Measurements from ENCODE around the gene NKTR. TPM values are rescaled to one million over a fixed set of nuclear protein-coding genes. Genes with fewer than 3 reads are reported as not detected.

The NKTR gene
- polyA plus RNA-seq, 2 donors, result 13.9 to 26.3 TPM

- WGBS, 2 donors, result 65 to 74% methylated on average over 15 of the region's 15 CpGs
- Histone ChIP-seq H3K9me3 (ENCODE audit: control insufficient read depth in 2 of 2, insufficient read depth in 1 of 2, low read depth in 1 of 2, low read length in 1 of 2) (peaks cover 0 to 2% of the 10 kb centered on the region in 2 donors), H3K4me3 (ENCODE audit: low read depth in 1 of 2, low read length in 2 of 2) (no peak overlapping the region), H3K4me1 (ENCODE audit: control insufficient read depth in 2 of 2, insufficient read depth in 2 of 2, low read length in 1 of 2) (peaks cover 6 to 7% of the 10 kb centered on the region in 2 donors), H3K27me3 (ENCODE audit: control insufficient read depth in 1 of 2, insufficient read depth in 2 of 2, low read length in 2 of 2) (no peaks in the 10 kb centered on the region), H3K36me3 (ENCODE audit: control insufficient read depth in 2 of 2, insufficient read depth in 2 of 2, low read length in 1 of 2) (no peaks in the 10 kb centered on the region), H3K27ac (ENCODE audit: low read depth in 2 of 2, low read length in 1 of 2) (peak overlapping the region in 1 of 2 donors; percentile 6)
Observed at GRCh38 chr3:42665050-42665878, 64.8 kb downstream of the NKTR start.

GRCh38 chr3:42666022-42666421 lies 65.5 kb downstream of the NKTR start:
- Histone ChIP-seq H3K9me3 (ENCODE audit: control insufficient read depth in 2 of 2, insufficient read depth in 1 of 2, low read depth in 1 of 2, low read length in 1 of 2) (peaks cover 0 to 2% of the 10 kb centered on the region in 2 donors), H3K4me3 (ENCODE audit: low read depth in 1 of 2, low read length in 2 of 2) (no peak overlapping the region), H3K27me3 (ENCODE audit: control insufficient read depth in 1 of 2, insufficient read depth in 2 of 2, low read length in 2 of 2) (no peaks in the 10 kb centered on the region), H3K36me3 (ENCODE audit: control insufficient read depth in 2 of 2, insufficient read depth in 2 of 2, low read length in 1 of 2) (no peaks in the 10 kb centered on the region), H3K4me1 (ENCODE audit: control insufficient read depth in 2 of 2, insufficient read depth in 2 of 2, low read length in 1 of 2) (peaks cover 4 to 6% of the 10 kb centered on the region in 2 donors), H3K27ac (ENCODE audit: low read depth in 2 of 2, low read length in 1 of 2) (no peak overlapping the region)
- WGBS, 2 donors, result 59 to 65% methylated on average over 8 of the region's 8 CpGs

- WGBS, 2 donors, result 80 to 82% methylated on average over 4 of the region's 4 CpGs
- Histone ChIP-seq H3K27ac (ENCODE audit: low read depth in 2 of 2, low read length in 1 of 2) (no peak overlapping the region), H3K27me3 (ENCODE audit: control insufficient read depth in 1 of 2, insufficient read depth in 2 of 2, low read length in 2 of 2) (no peaks in the 10 kb centered on the region), H3K9me3 (ENCODE audit: control insufficient read depth in 2 of 2, insufficient read depth in 1 of 2, low read depth in 1 of 2, low read length in 1 of 2) (peaks cover 0 to 2% of the 10 kb centered on the region in 2 donors), H3K4me3 (ENCODE audit: low read depth in 1 of 2, low read length in 2 of 2) (no peak overlapping the region), H3K4me1 (ENCODE audit: control insufficient read depth in 2 of 2, insufficient read depth in 2 of 2, low read length in 1 of 2) (peaks cover 4 to 6% of the 10 kb centered on the region in 2 donors), H3K36me3 (ENCODE audit: control insufficient read depth in 2 of 2, insufficient read depth in 2 of 2, low read length in 1 of 2) (no peaks in the 10 kb centered on the region)
Observed at GRCh38 chr3:42666577-42666998, 66.1 kb downstream of the NKTR start.

GRCh38 chr3:42667096-42667522 lies 66.6 kb downstream of the NKTR start:
- Histone ChIP-seq H3K27me3 (ENCODE audit: control insufficient read depth in 1 of 2, insufficient read depth in 2 of 2, low read length in 2 of 2) (no peaks in the 10 kb centered on the region), H3K36me3 (ENCODE audit: control insufficient read depth in 2 of 2, insufficient read depth in 2 of 2, low read length in 1 of 2) (no peaks in the 10 kb centered on the region), H3K27ac (ENCODE audit: low read depth in 2 of 2, low read length in 1 of 2) (no peak overlapping the region), H3K4me3 (ENCODE audit: low read depth in 1 of 2, low read length in 2 of 2) (no peak overlapping the region), H3K9me3 (ENCODE audit: control insufficient read depth in 2 of 2, insufficient read depth in 1 of 2, low read depth in 1 of 2, low read length in 1 of 2) (peaks cover 0 to 2% of the 10 kb centered on the region in 2 donors), H3K4me1 (ENCODE audit: control insufficient read depth in 2 of 2, insufficient read depth in 2 of 2, low read length in 1 of 2) (peaks cover 4 to 6% of the 10 kb centered on the region in 2 donors)
- 57 to 67% methylated on average over 7 of the region's 7 CpGs for WGBS, 2 donors

- peaks cover 0 to 2% of the 10 kb centered on the region in 2 donors for H3K9me3 ChIP-seq (ENCODE audit: control insufficient read depth in 2 of 2, insufficient read depth in 1 of 2, low read depth in 1 of 2, low read length in 1 of 2)
- H3K36me3 ChIP-seq (ENCODE audit: control insufficient read depth in 2 of 2, insufficient read depth in 2 of 2, low read length in 1 of 2), result no peaks in the 10 kb centered on the region
- no peaks in the 10 kb centered on the region for H3K27me3 ChIP-seq (ENCODE audit: control insufficient read depth in 1 of 2, insufficient read depth in 2 of 2, low read length in 2 of 2)
- peaks cover 4 to 6% of the 10 kb centered on the region in 2 donors for H3K4me1 ChIP-seq (ENCODE audit: control insufficient read depth in 2 of 2, insufficient read depth in 2 of 2, low read length in 1 of 2)
- H3K4me3 ChIP-seq (ENCODE audit: low read depth in 1 of 2, low read length in 2 of 2), result no peak overlapping the region
- WGBS, 2 donors, result 47% methylated on average over 8 of the region's 8 CpGs
- no peak overlapping the region for H3K27ac ChIP-seq (ENCODE audit: low read depth in 2 of 2, low read length in 1 of 2)
Observed at GRCh38 chr3:42667523-42668412, 67.3 kb downstream of the NKTR start.

- Histone ChIP-seq H3K4me1 (ENCODE audit: control insufficient read depth in 2 of 2, insufficient read depth in 2 of 2, low read length in 1 of 2) (peaks cover 4 to 6% of the 10 kb centered on the region in 2 donors), H3K27me3 (ENCODE audit: control insufficient read depth in 1 of 2, insufficient read depth in 2 of 2, low read length in 2 of 2) (no peaks in the 10 kb centered on the region), H3K27ac (ENCODE audit: low read depth in 2 of 2, low read length in 1 of 2) (no peak overlapping the region), H3K9me3 (ENCODE audit: control insufficient read depth in 2 of 2, insufficient read depth in 1 of 2, low read depth in 1 of 2, low read length in 1 of 2) (peaks cover 0 to 2% of the 10 kb centered on the region in 2 donors), H3K36me3 (ENCODE audit: control insufficient read depth in 2 of 2, insufficient read depth in 2 of 2, low read length in 1 of 2) (no peaks in the 10 kb centered on the region), H3K4me3 (ENCODE audit: low read depth in 1 of 2, low read length in 2 of 2) (no peak overlapping the region)
- WGBS, 2 donors, result 85 to 87% methylated on average over 2 of the region's 2 CpGs
Observed at GRCh38 chr3:42668413-42668760, 67.9 kb downstream of the NKTR start.

- WGBS, 2 donors, result 56 to 65% methylated on average over 4 of the region's 4 CpGs
- Histone ChIP-seq H3K4me3 (ENCODE audit: low read depth in 1 of 2, low read length in 2 of 2) (no peak overlapping the region), H3K27me3 (ENCODE audit: control insufficient read depth in 1 of 2, insufficient read depth in 2 of 2, low read length in 2 of 2) (no peaks in the 10 kb centered on the region), H3K9me3 (ENCODE audit: control insufficient read depth in 2 of 2, insufficient read depth in 1 of 2, low read depth in 1 of 2, low read length in 1 of 2) (peaks cover 0 to 2% of the 10 kb centered on the region in 2 donors), H3K27ac (ENCODE audit: low read depth in 2 of 2, low read length in 1 of 2) (no peak overlapping the region), H3K4me1 (ENCODE audit: control insufficient read depth in 2 of 2, insufficient read depth in 2 of 2, low read length in 1 of 2) (peaks cover 4 to 6% of the 10 kb centered on the region in 2 donors), H3K36me3 (ENCODE audit: control insufficient read depth in 2 of 2, insufficient read depth in 2 of 2, low read length in 1 of 2) (no peaks in the 10 kb centered on the region)
Observed at GRCh38 chr3:42668793-42669217, 68.3 kb downstream of the NKTR start.

- H3K9me3 ChIP-seq (ENCODE audit: control insufficient read depth in 2 of 2, insufficient read depth in 1 of 2, low read depth in 1 of 2, low read length in 1 of 2), result peaks cover 0 to 2% of the 10 kb centered on the region in 2 donors
- peak overlapping the region in 1 of 2 donors; percentile 3 for H3K27ac ChIP-seq (ENCODE audit: low read depth in 2 of 2, low read length in 1 of 2)
- no peaks in the 10 kb centered on the region for H3K36me3 ChIP-seq (ENCODE audit: control insufficient read depth in 2 of 2, insufficient read depth in 2 of 2, low read length in 1 of 2)
- H3K4me1 ChIP-seq (ENCODE audit: control insufficient read depth in 2 of 2, insufficient read depth in 2 of 2, low read length in 1 of 2), result peaks cover 4% of the 10 kb centered on the region in 2 donors
- no peaks in the 10 kb centered on the region for H3K27me3 ChIP-seq (ENCODE audit: control insufficient read depth in 1 of 2, insufficient read depth in 2 of 2, low read length in 2 of 2)
- 60 to 64% methylated on average over 7 of the region's 7 CpGs for WGBS, 2 donors
- H3K4me3 ChIP-seq (ENCODE audit: low read depth in 1 of 2, low read length in 2 of 2), result no peak overlapping the region
Observed at GRCh38 chr3:42670051-42670576, 69.6 kb downstream of the NKTR start.

- H3K27me3 ChIP-seq (ENCODE audit: control insufficient read depth in 1 of 2, insufficient read depth in 2 of 2, low read length in 2 of 2), result no peaks in the 10 kb centered on the region
- WGBS, 2 donors, result 75 to 89% methylated on average over 1 of the region's 1 CpG
- peaks cover 0 to 4% of the 10 kb centered on the region in 2 donors for H3K4me1 ChIP-seq (ENCODE audit: control insufficient read depth in 2 of 2, insufficient read depth in 2 of 2, low read length in 1 of 2)
- peaks cover 0 to 2% of the 10 kb centered on the region in 2 donors for H3K9me3 ChIP-seq (ENCODE audit: control insufficient read depth in 2 of 2, insufficient read depth in 1 of 2, low read depth in 1 of 2, low read length in 1 of 2)
- no peak overlapping the region for H3K4me3 ChIP-seq (ENCODE audit: low read depth in 1 of 2, low read length in 2 of 2)
- no peak overlapping the region for H3K27ac ChIP-seq (ENCODE audit: low read depth in 2 of 2, low read length in 1 of 2)
- H3K36me3 ChIP-seq (ENCODE audit: control insufficient read depth in 2 of 2, insufficient read depth in 2 of 2, low read length in 1 of 2), result no peaks in the 10 kb centered on the region
Observed at GRCh38 chr3:42670670-42671069, 70.2 kb downstream of the NKTR start.
